Measurements from ENCODE around the gene TXNDC15.

TXNDC15 gene

GRCh38 chr5:134932508-134932907 lies 58.3 kb downstream of the TXNDC15 start:
- no peak for DNase-seq

GRCh38 chr5:134934202-134934601 lies 60.0 kb downstream of the TXNDC15 start:
- DNase-seq: no peak

- DNase-seq: no peak
These were observed 61.8 kb downstream of the TXNDC15 start for GRCh38 chr5:134935711-134936602.

- DNase-seq: no peak
These were observed 63.4 kb downstream of the TXNDC15 start for GRCh38 chr5:134937526-134937925.

- DNase-seq: no peak
These were observed 63.9 kb downstream of the TXNDC15 start for GRCh38 chr5:134938030-134938429.

- no peak for DNase-seq
These were observed 65.3 kb downstream of the TXNDC15 start for GRCh38 chr5:134939500-134939899.

- DNase-seq: no peak
These were observed 69.4 kb downstream of the TXNDC15 start for GRCh38 chr5:134943547-134943946.

GRCh38 chr5:134944630-134945029 lies 70.5 kb downstream of the TXNDC15 start:
- no peak for DNase-seq

GRCh38 chr5:134945041-134945440 lies 70.9 kb downstream of the TXNDC15 start:
- no peak for DNase-seq

GRCh38 chr5:134948911-134949310 lies 74.7 kb downstream of the TXNDC15 start:
- DNase-seq: no peak

- DNase-seq: no peak
These were observed 75.1 kb downstream of the TXNDC15 start for GRCh38 chr5:134949316-134949715.

Measured in activated CD4-positive, alpha-beta T cell treated with anti-CD3 and anti-CD28 coated beads, Interleukin-2, amount 50 U/mL, for 1 hour (primary cell).